Smooth muscle cell of the pulmonary artery (primary cell): ENCODE measurements around the gene PERM1. TPM values are rescaled to one million over a fixed set of nuclear protein-coding genes. Genes with fewer than 3 reads are reported as not detected.

Experiments used
- total RNA-seq: library from RNA; depleted of rRNA; stranded (reverse); fragments of >200 nt; gene quantifications from 2 replicates; pipeline ENCODE4 v1.2.3, GENCODE V29; 2014

PERM1 gene
- total RNA-seq = 1.5 and 2.5 TPM in 2 replicates

GRCh38 chr1:981955-982558 lies at the start of gene PERM1:
TSS of gene PERM1 (minus strand) at chr1:982093. CDS start at chr1:981029, 1,064 bp downstream.

GRCh38 chr1:1020000-1020404 lies 38.1 kb upstream of the PERM1 start, which contains the start of gene AGRN:
TSS of gene AGRN (plus strand) at chr1:1020120. CDS start at chr1:1020173, 53 bp downstream.

GRCh38 chr1:1013105-1013921 lies 31.4 kb upstream of the PERM1 start, which contains the start of gene ISG15:
TSS of gene ISG15 (plus strand) at chr1:1013497. CDS start at chr1:1013574, 77 bp downstream.

GRCh38 chr1:999725-1000356 lies 17.9 kb upstream of the PERM1 start, which contains the start of gene HES4:
TSS of gene HES4 (minus strand) at chr1:1000097. CDS start at chr1:999973, 124 bp downstream.

GRCh38 chr1:966135-966703 lies 15.7 kb downstream of the PERM1 start, which contains the start of gene PLEKHN1:
TSS of gene PLEKHN1 (plus strand) at chr1:966482. CDS start at chr1:966532, 50 bp downstream.

GRCh38 chr1:960363-961131 lies 21.3 kb downstream of the PERM1 start, which contains the start of gene KLHL17:
TSS of gene KLHL17 (plus strand) at chr1:960584. CDS start at chr1:960694, 110 bp downstream.

GRCh38 chr1:958823-959730 lies 22.8 kb downstream of the PERM1 start, which contains the start of gene NOC2L:
TSS of gene NOC2L (minus strand) at chr1:959256. CDS start at chr1:959240, 16 bp downstream.

Other genes with a start within 250 kb of the PERM1 start
- gene SAMD11, start 58.2 kb downstream of the PERM1 start, total RNA-seq = 1.9 and 19.5 TPM in 2 replicates
- gene NOC2L, start 22.8 kb downstream of the PERM1 start, total RNA-seq = 70.5 and 100 TPM in 2 replicates
- gene KLHL17, start 21.5 kb downstream of the PERM1 start, total RNA-seq = 6.8 and 11.9 TPM in 2 replicates
- 0.33 and 0.66 TPM in 2 replicates for gene PLEKHN1, start 15.6 kb downstream of the PERM1 start, total RNA-seq
- 2.6 and 8.3 TPM in 2 replicates for gene HES4, start 18.0 kb upstream of the PERM1 start, total RNA-seq
- 33.9 and 46.0 TPM in 2 replicates for gene ISG15, start 31.4 kb upstream of the PERM1 start, total RNA-seq
- 68.9 and 101 TPM in 2 replicates for gene AGRN, start 38.0 kb upstream of the PERM1 start, total RNA-seq
- gene RNF223, start 92.2 kb upstream of the PERM1 start, total RNA-seq = not detected in 2 replicates
- gene C1orf159, start 134.0 kb upstream of the PERM1 start, total RNA-seq = 4.6 and 6.6 TPM in 2 replicates
- not detected in 2 replicates for gene TTLL10, start 191.8 kb upstream of the PERM1 start, total RNA-seq
- not detected in 2 replicates for gene TNFRSF18, start 224.5 kb upstream of the PERM1 start, total RNA-seq
- 0.17 TPM in 1 of 2 replicates, not detected in the other for gene TNFRSF4, start 232.1 kb upstream of the PERM1 start, total RNA-seq
- gene SDF4, start 249.9 kb upstream of the PERM1 start, total RNA-seq = 214 and 261 TPM in 2 replicates